OCI-LY3 (cell line): ENCODE results near the gene NASP.

Source experiments
- H2AFZ ChIP-seq: fragments of 200-600, 300-600 bp; shearing (Covaris generic); 2 replicates; pipeline ENCODE4 v1.6.0; 2014; ENCODE audit warnings: antibody characterized with exemption, low read depth, low read length
- H3K27ac ChIP-seq: fragments of 200-600, 300-600 bp; sonication (generic); 2 replicates; pipeline ENCODE4 v1.5.1; 2014; ENCODE audit warnings: mild to moderate bottlenecking, low read length, moderate library complexity, mixed read lengths
- H3K27me3 ChIP-seq: fragments of 200-600, 300-600 bp; sonication (generic); 2 replicates; pipeline ENCODE4 v1.6.1; 2014; ENCODE audit warnings: low read depth, low read length, mixed read lengths
- H3K36me3 ChIP-seq: fragments of 200-600, 300-600 bp; sonication (generic); replicated peaks from 2 replicates; pipeline ENCODE3; 2014; ENCODE audit warnings: low read depth, low read length, mixed read lengths
- H3K4me1 ChIP-seq: fragments of 300-600, 200-600 bp; sonication (generic); 2 replicates; pipeline ENCODE4 v1.6.1; 2014; ENCODE audit warnings: low read length, mixed read lengths
- H3K4me2 ChIP-seq: fragments of 200-600, 300-600 bp; sonication (generic); 2 replicates; pipeline ENCODE4 v1.6.1; 2014; ENCODE audit warnings: low read length, mixed read lengths
- H3K4me3 ChIP-seq: fragments of 300-600, 200-600 bp; sonication (generic); 2 replicates; pipeline ENCODE4 v1.5.1; 2014; ENCODE audit warnings: antibody characterized with exemption, mild to moderate bottlenecking, low read length, moderate library complexity
- H3K79me2 ChIP-seq: fragments of 300-600, 200-600 bp; shearing (Covaris generic); 2 replicates; pipeline ENCODE4 v1.6.1; 2014; ENCODE audit warnings: mild to moderate bottlenecking, low read length, mixed read lengths
- H3K9ac ChIP-seq: fragments of 300-600, 200-600 bp; shearing (Covaris generic); 2 replicates; pipeline ENCODE4 v1.6.0; 2014; ENCODE audit warnings: mild to moderate bottlenecking, low read length, moderate library complexity
- H3K9me3 ChIP-seq: fragments of 200-600, 300-600 bp; shearing (Covaris generic); 2 replicates; pipeline ENCODE4 v1.6.1; 2014; ENCODE audit warnings: low read length, mixed read lengths; ENCODE audit not compliant: insufficient read depth
- H4K20me1 ChIP-seq: fragments of 200-600, 300-600 bp; sonication (generic); 2 replicates; pipeline ENCODE4 v1.6.1; 2016; ENCODE audit warnings: low read length, mixed read lengths; ENCODE audit not compliant: insufficient read depth
- CTCF ChIP-seq: fragments of 200-600, 300-600 bp; sonication (generic); IDR thresholded peaks from 2 replicates; pipeline ENCODE4 v1.5.1; 2014; ENCODE audit warnings: antibody characterized with exemption, low read length, low read depth
- EZH2phosphoT487 ChIP-seq: fragments of 200-600 bp; shearing (Covaris generic); IDR thresholded peaks from 2 replicates; pipeline ENCODE4 v1.6.1; 2018; ENCODE audit warnings: antibody characterized with exemption, mixed run types, low read depth

NASP gene

GRCh38 chr1:45566722-45567121 is 17.1 kb upstream of the NASP start:
- peaks cover 33% of the 10 kb centered on the region for H3K36me3 ChIP-seq
- no peaks in the 10 kb centered on the region for H3K27me3 ChIP-seq
- no peak overlapping the region for H2AFZ ChIP-seq
- H3K79me2 ChIP-seq: peaks cover 3% of the 10 kb centered on the region; the same call in 1 of the 2 replicates
- H3K27ac ChIP-seq: no peak overlapping the region
- TF ChIP-seq EZH2phosphoT487 (no peak), CTCF (no peak)
- no peak overlapping the region for H3K4me2 ChIP-seq
- H3K4me1 ChIP-seq: no peaks in the 10 kb centered on the region
- no peak overlapping the region for H3K4me3 ChIP-seq
- H3K9ac ChIP-seq: no peak overlapping the region
- peaks cover 4% of the 10 kb centered on the region; the same call in 1 of the 2 replicates for H4K20me1 ChIP-seq
- H3K9me3 ChIP-seq: no peaks in the 10 kb centered on the region

- peaks cover 2% of the 10 kb centered on the region; the same call in 1 of the 2 replicates for H3K79me2 ChIP-seq
- H4K20me1 ChIP-seq: peaks cover 4% of the 10 kb centered on the region; the same call in 1 of the 2 replicates
- H3K36me3 ChIP-seq: peaks cover 29% of the 10 kb centered on the region
- H3K4me1 ChIP-seq: no peaks in the 10 kb centered on the region
- H2AFZ ChIP-seq: no peak overlapping the region
- H3K4me3 ChIP-seq: no peak overlapping the region
- H3K27ac ChIP-seq: no peak overlapping the region
- no peak overlapping the region for H3K9ac ChIP-seq
- H3K27me3 ChIP-seq: no peaks in the 10 kb centered on the region
- H3K4me2 ChIP-seq: no peak overlapping the region
- no peaks in the 10 kb centered on the region for H3K9me3 ChIP-seq
- TF ChIP-seq CTCF: no peak
- no peak for TF ChIP-seq EZH2phosphoT487
Observed at GRCh38 chr1:45567911-45568310, 15.9 kb upstream of the NASP start.

GRCh38 chr1:45568421-45568820 is 15.4 kb upstream of the NASP start:
- Histone ChIP-seq H3K36me3 (peaks cover 29% of the 10 kb centered on the region), H3K27ac (no peak overlapping the region), H4K20me1 (peaks cover 4% of the 10 kb centered on the region; the same call in 1 of the 2 replicates)

GRCh38 chr1:45569571-45569961 is 14.3 kb upstream of the NASP start:
- Histone ChIP-seq H3K79me2 (no peaks in the 10 kb centered on the region), H4K20me1 (peaks cover 4% of the 10 kb centered on the region; the same call in 1 of the 2 replicates), H3K9ac (no peak overlapping the region), H3K27ac (no peak overlapping the region), H3K36me3 (peaks cover 24% of the 10 kb centered on the region), H2AFZ (no peak overlapping the region), H3K27me3 (no peaks in the 10 kb centered on the region), H3K4me2 (no peak overlapping the region), H3K9me3 (no peaks in the 10 kb centered on the region), H3K4me1 (no peaks in the 10 kb centered on the region), H3K4me3 (no peak overlapping the region)
- TF ChIP-seq CTCF (no peak), EZH2phosphoT487 (no peak)

More at GRCh38 chr1:45568421-45568820, 15.4 kb upstream of the NASP start:
- H3K27me3 ChIP-seq: no peaks in the 10 kb centered on the region
- no peak overlapping the region for H3K9ac ChIP-seq
- no peaks in the 10 kb centered on the region for H3K9me3 ChIP-seq
- no peaks in the 10 kb centered on the region for H3K4me1 ChIP-seq
- no peak for TF ChIP-seq EZH2phosphoT487
- no peak overlapping the region for H2AFZ ChIP-seq
- no peak overlapping the region for H3K4me2 ChIP-seq
- H3K4me3 ChIP-seq: no peak overlapping the region
- H3K79me2 ChIP-seq: peaks cover 2% of the 10 kb centered on the region; the same call in 1 of the 2 replicates
